Panc1 (cell line): ENCODE data around the gene KIAA2012. TPM values are rescaled to one million over a fixed set of nuclear protein-coding genes. Genes with fewer than 3 reads are reported as not detected.

Source experiments
- ATAC-seq: fragments of 200-7000 bp; cut with Tn5 transposase; 2 replicates; pipeline ENCODE4 v1.9.1; 2020; ENCODE audit warnings: mild to moderate bottlenecking, moderate library complexity
- BruUV-seq: library from RNA; stranded (reverse); fragments of 400-500 nt; replicated peaks from 2 replicates; lab custom pipeline; 2021; lab: Mats Ljungman, UMichigan
- CTCF ChIA-PET: fragments of 300-600 bp; sonication (Branson Sonifier 250); formaldehyde crosslinking; loops from one replicate; lab custom pipeline; 2022; ENCODE audit warnings: antibody characterized with exemption; lab: Charles Lee
- POLR2A ChIA-PET: fragments of 300-600 bp; sonication (Branson Sonifier 250); formaldehyde crosslinking; loops from one replicate; lab custom pipeline; 2022; ENCODE audit warnings: antibody characterized with exemption; lab: Charles Lee
- DNase-seq: peaks from one replicate; pipeline ENCODE4 v3.0.0-alpha.2; 2010; ENCODE audit warnings: low read depth, low spot score
- H3K27ac ChIP-seq: 2 replicates; pipeline ENCODE4 v1.5.1; 2011; ENCODE audit warnings: mild to moderate bottlenecking, low read length, inconsistent platforms
- H3K27me3 ChIP-seq: fragments of 200-500 bp; sonication (Bioruptor generic); 2 replicates; pipeline ENCODE4 v1.6.0; 2014; ENCODE audit warnings: low read length, inconsistent platforms; ENCODE audit not compliant: control insufficient read depth, insufficient read depth
- H3K36me3 ChIP-seq: fragments of 200-500 bp; sonication (Bioruptor generic); 2 replicates; pipeline ENCODE4 v1.5.1; 2014; ENCODE audit warnings: inconsistent platforms, mild to moderate bottlenecking, low read length, moderate library complexity; ENCODE audit not compliant: control insufficient read depth, insufficient read depth
- H3K4me1 ChIP-seq: 2 replicates; pipeline ENCODE4 v1.5.1; 2011; ENCODE audit warnings: inconsistent platforms, mild to moderate bottlenecking, low read length, moderate library complexity; ENCODE audit not compliant: control insufficient read depth, insufficient read depth
- H3K4me3 ChIP-seq, 2 experiments: 2 replicates each; pipeline ENCODE4 v1.5.1; 2011 to 2012; ENCODE audit warnings: low read depth in 2 of 2, low read length in 2 of 2, mild to moderate bottlenecking in 2 of 2, inconsistent platforms in 1 of 2, moderate library complexity in 1 of 2
- H3K9me3 ChIP-seq: fragments of 200-500 bp; sonication (Bioruptor generic); 2 replicates; pipeline ENCODE4 v1.5.1; 2014; ENCODE audit warnings: low read depth, mild to moderate bottlenecking, inconsistent platforms, low read length, moderate library complexity; ENCODE audit not compliant: control insufficient read depth, insufficient read depth
- CTCF ChIP-seq: fragments of 450-650 bp; IDR thresholded peaks from 2 replicates; pipeline ENCODE4 v1.5.1; 2017; ENCODE audit warnings: mild to moderate bottlenecking
- POLR2AphosphoS5 ChIP-seq: IDR thresholded peaks from 2 replicates; pipeline ENCODE4 v1.6.1; 2012; ENCODE audit warnings: mild to moderate bottlenecking, low read depth, low read length, moderate library complexity
- REST ChIP-seq, 2 experiments: IDR thresholded peaks; 2 replicates each; pipeline ENCODE4 v1.6.1; 2011 to 2012; ENCODE audit warnings: low read depth in 2 of 2, control low read depth in 1 of 2, low read length in 1 of 2, mild to moderate bottlenecking in 1 of 2, moderate library complexity in 1 of 2; ENCODE audit not compliant: insufficient read depth in 1 of 2
- SIN3A ChIP-seq: IDR thresholded peaks from 2 replicates; pipeline ENCODE4 v1.6.1; 2012; ENCODE audit warnings: low read depth, mild to moderate bottlenecking, low read length, moderate library complexity, borderline replicate concordance; ENCODE audit not compliant: insufficient read depth
- TCF7L2 ChIP-seq: IDR thresholded peaks from 2 replicates; pipeline ENCODE4 v1.6.1; 2011; ENCODE audit warnings: mild to moderate bottlenecking, low read depth, low read length, inconsistent platforms
- in situ Hi-C: cut with HindIII; loops from 2 replicates; pipeline ENCODE4 v1.10.0; 2016; ENCODE audit warnings: low sequenced_read_pairs, low pct_unique_long_range_greater_than_20kb
- intact Hi-C: fragments of 100-400 bp; cut with micrococcal nuclease; formaldehyde crosslinking; loops from one replicate; pipeline ENCODE4 v1.10.0; 2022; ENCODE audit not compliant: unreplicated experiment
- total RNA-seq: library from RNA; stranded (reverse); gene quantifications from one replicate; pipeline ENCODE4 v1.2.1, GENCODE V29; 2021; ENCODE audit not compliant: unreplicated experiment

The KIAA2012 gene
- total RNA-seq, 1 experiment from 2014 or later = not detected

GRCh38 chr2:202049840-202050239 is 23.2 kb upstream of the KIAA2012 start:
- ChIA-PET POLR2A (no interaction called here), CTCF (no interaction called here)
- no peak overlapping the region for H3K4me3 ChIP-seq
- no peaks in the 10 kb centered on the region for H3K36me3 ChIP-seq
- TF ChIP-seq TCF7L2 = no peak
- TF ChIP-seq REST (IDR thresholded peaks at IDR 0.05; ENCODE audit: insufficient read depth in 1 of 2, low read depth in 2 of 2, low read length in 1 of 2) = no peak
- TF ChIP-seq SIN3A = no peak
- TF ChIP-seq POLR2AphosphoS5 = no peak
- TF ChIP-seq CTCF = no peak
- intact Hi-C loops (no loop called here), in situ Hi-C loops (no loop called here)
- no TSS peak for BruUV-seq
- no peak overlapping the region for H3K27ac ChIP-seq
- H3K27me3 ChIP-seq = peaks cover 3% of the 10 kb centered on the region; the same call in 1 of the 2 replicates
- no peak for DNase-seq
- no peaks in the 10 kb centered on the region for H3K4me1 ChIP-seq
- H3K9me3 ChIP-seq = no peaks in the 10 kb centered on the region
- no peak for ATAC-seq

- in situ Hi-C loops (no loop called here), intact Hi-C loops (no loop called here)
- no peaks in the 10 kb centered on the region for H3K4me1 ChIP-seq
- peaks cover 3% of the 10 kb centered on the region; the same call in 1 of the 2 replicates for H3K27me3 ChIP-seq
- no peak overlapping the region for H3K27ac ChIP-seq
- ATAC-seq (no peak), DNase-seq (no peak)
- no peak overlapping the region for H3K4me3 ChIP-seq
- CTCF ChIA-PET = no interaction called here
- TF ChIP-seq POLR2AphosphoS5 = no peak
- TF ChIP-seq TCF7L2 = no peak
- no peak for TF ChIP-seq REST (IDR thresholded peaks at IDR 0.05; ENCODE audit: insufficient read depth in 1 of 2, low read depth in 2 of 2, low read length in 1 of 2)
- no peak for TF ChIP-seq CTCF
- no peak for TF ChIP-seq SIN3A
- BruUV-seq = no TSS peak
- H3K9me3 ChIP-seq = no peaks in the 10 kb centered on the region
- POLR2A ChIA-PET = no interaction called here
- H3K36me3 ChIP-seq = no peaks in the 10 kb centered on the region
Observed at GRCh38 chr2:202050652-202051051, 22.4 kb upstream of the KIAA2012 start.
